Measurements from ENCODE around the gene CTDSP1. TPM values are rescaled to one million over a fixed set of nuclear protein-coding genes. Genes with fewer than 3 reads are reported as not detected.

CTDSP1 gene
- total RNA-seq, 4 donors from 2014 or later: 132 to 197 (median 173) TPM

GRCh38 chr2:218403810-218404209 lies 4.1 kb downstream of the CTDSP1 start:
- H3K27me3 ChIP-seq: no peaks in the 10 kb centered on the region
- TF ChIP-seq, protein P1, sequence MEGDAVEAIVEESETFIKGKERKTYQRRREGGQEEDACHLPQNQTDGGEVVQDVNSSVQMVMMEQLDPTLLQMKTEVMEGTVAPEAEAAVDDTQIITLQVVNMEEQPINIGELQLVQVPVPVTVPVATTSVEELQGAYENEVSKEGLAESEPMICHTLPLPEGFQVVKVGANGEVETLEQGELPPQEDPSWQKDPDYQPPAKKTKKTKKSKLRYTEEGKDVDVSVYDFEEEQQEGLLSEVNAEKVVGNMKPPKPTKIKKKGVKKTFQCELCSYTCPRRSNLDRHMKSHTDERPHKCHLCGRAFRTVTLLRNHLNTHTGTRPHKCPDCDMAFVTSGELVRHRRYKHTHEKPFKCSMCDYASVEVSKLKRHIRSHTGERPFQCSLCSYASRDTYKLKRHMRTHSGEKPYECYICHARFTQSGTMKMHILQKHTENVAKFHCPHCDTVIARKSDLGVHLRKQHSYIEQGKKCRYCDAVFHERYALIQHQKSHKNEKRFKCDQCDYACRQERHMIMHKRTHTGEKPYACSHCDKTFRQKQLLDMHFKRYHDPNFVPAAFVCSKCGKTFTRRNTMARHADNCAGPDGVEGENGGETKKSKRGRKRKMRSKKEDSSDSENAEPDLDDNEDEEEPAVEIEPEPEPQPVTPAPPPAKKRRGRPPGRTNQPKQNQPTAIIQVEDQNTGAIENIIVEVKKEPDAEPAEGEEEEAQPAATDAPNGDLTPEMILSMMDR (IDR thresholded peaks at IDR 0.05): no peak
- TF ChIP-seq EP300 (IDR thresholded peaks at IDR 0.05; ENCODE audit: low read depth): no peak
- TF ChIP-seq POLR2AphosphoS5 (IDR thresholded peaks at IDR 0.05): no peak
- TF ChIP-seq POLR2A (IDR thresholded peaks at IDR 0.05): no peak
- 73 to 77% methylated on average over 6 to 7 of the region's 7 CpGs for WGBS, 2 donors (ENCODE audit: low coverage in 1 of 2)
- DNase-seq: no peak
- H3K36me3 ChIP-seq: peaks cover 0 to 28% (median 7%) of the 10 kb centered on the region in 4 donors
- no peaks in the 10 kb centered on the region for H3K9me3 ChIP-seq
- no peak overlapping the region for H3K4me3 ChIP-seq
- peak overlapping the region in 1 of 4 donors; percentile 98 for H3K27ac ChIP-seq
- in situ Hi-C loops (cut with MboI; ENCODE audit: low pct_ligation_motif_present in 1 of 4, low pct_unique_long_range_greater_than_20kb in 1 of 4, low sequenced_read_pairs in 3 of 4): no loop called here
- H3K4me1 ChIP-seq: peaks cover 27 to 60% (median 47%) of the 10 kb centered on the region in 4 donors
- intact Hi-C loops (cut with DNase I; ENCODE audit: low total_unique reads): no loop called here

DNA sequence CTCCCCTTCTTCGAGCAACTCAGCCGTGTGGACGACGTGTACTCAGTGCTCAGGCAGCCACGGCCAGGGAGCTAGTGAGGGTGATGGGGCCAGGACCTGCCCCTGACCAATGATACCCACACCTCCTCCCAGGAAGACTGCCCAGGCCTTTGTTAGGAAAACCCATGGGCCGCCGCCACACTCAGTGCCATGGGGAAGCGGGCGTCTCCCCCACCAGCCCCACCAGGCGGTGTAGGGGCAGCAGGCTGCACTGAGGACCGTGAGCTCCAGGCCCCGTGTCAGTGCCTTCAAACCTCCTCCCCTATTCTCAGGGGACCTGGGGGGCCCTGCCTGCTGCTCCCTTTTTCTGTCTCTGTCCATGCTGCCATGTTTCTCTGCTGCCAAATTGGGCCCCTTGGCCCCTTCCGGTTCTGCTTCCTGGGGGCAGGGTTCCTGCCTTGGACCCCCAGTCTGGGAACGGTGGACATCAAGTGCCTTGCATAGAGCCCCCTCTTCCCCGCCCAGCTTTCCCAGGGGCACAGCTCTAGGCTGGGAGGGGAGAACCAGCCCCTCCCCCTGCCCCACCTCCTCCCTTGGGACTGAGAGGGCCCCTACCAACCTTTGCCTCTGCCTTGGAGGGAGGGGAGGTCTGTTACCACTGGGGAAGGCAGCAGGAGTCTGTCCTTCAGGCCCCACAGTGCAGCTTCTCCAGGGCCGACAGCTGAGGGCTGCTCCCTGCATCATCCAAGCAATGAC lies 4.8 kb downstream of the CTDSP1 start:
- no peaks in the 10 kb centered on the region for H3K9me3 ChIP-seq
- in situ Hi-C loops (cut with MboI; ENCODE audit: low pct_ligation_motif_present in 1 of 4, low pct_unique_long_range_greater_than_20kb in 1 of 4, low sequenced_read_pairs in 3 of 4): no loop called here
- H3K27ac ChIP-seq: peak overlapping the region; percentile 89 to 98 (median 92)
- peaks cover 0 to 28% (median 7%) of the 10 kb centered on the region in 4 donors for H3K36me3 ChIP-seq
- 73% methylated on average over 16 of the region's 16 CpGs; no CpG with 5 or more reads in 1 of the 2 donors for WGBS, 2 donors (ENCODE audit: low coverage in 1 of 2)
- peaks cover 27 to 60% (median 44%) of the 10 kb centered on the region in 4 donors for H3K4me1 ChIP-seq
- intact Hi-C loops (cut with DNase I; ENCODE audit: low total_unique reads): no loop called here
- no peak for DNase-seq
- H3K4me3 ChIP-seq: no peak overlapping the region
- no peak for TF ChIP-seq POLR2AphosphoS5 (IDR thresholded peaks at IDR 0.05)
- TF ChIP-seq EP300 (IDR thresholded peaks at IDR 0.05; ENCODE audit: low read depth): no peak
- TF ChIP-seq, protein P1 (IDR thresholded peaks at IDR 0.05): no peak
- no peak for TF ChIP-seq POLR2A (IDR thresholded peaks at IDR 0.05)
- no peaks in the 10 kb centered on the region for H3K27me3 ChIP-seq

GRCh38 chr2:218405086-218405745 lies 5.5 kb downstream of the CTDSP1 start:
- Histone ChIP-seq H3K4me1 (peaks cover 27 to 60% (median 44%) of the 10 kb centered on the region in 4 donors), H3K36me3 (peaks cover 0 to 28% (median 7%) of the 10 kb centered on the region in 4 donors), H3K27me3 (no peaks in the 10 kb centered on the region), H3K4me3 (peak overlapping the region in 1 of 4 donors; percentile 42), H3K27ac (peak overlapping the region; percentile 89 to 98 (median 92)), H3K9me3 (no peaks in the 10 kb centered on the region)
- DNase-seq: no peak
- TF ChIP-seq EP300 (IDR thresholded peaks at IDR 0.05; ENCODE audit: low read depth) (no peak), POLR2A (IDR thresholded peaks at IDR 0.05) (no peak), POLR2AphosphoS5 (IDR thresholded peaks at IDR 0.05) (no peak)
- TF ChIP-seq, protein P1 (IDR thresholded peaks at IDR 0.05): no peak
- in situ Hi-C loops (cut with MboI; ENCODE audit: low pct_ligation_motif_present in 1 of 4, low pct_unique_long_range_greater_than_20kb in 1 of 4, low sequenced_read_pairs in 3 of 4) (no loop called here), intact Hi-C loops (cut with DNase I; ENCODE audit: low total_unique reads) (no loop called here)
- 66% methylated on average over 8 of the region's 8 CpGs; no CpG with 5 or more reads in 1 of the 2 donors for WGBS, 2 donors (ENCODE audit: low coverage in 1 of 2)

- peak overlapping the region; percentile 89 to 98 (median 92) for H3K27ac ChIP-seq
- 4% methylated on average over 14 of the region's 15 CpGs; no CpG with 5 or more reads in 1 of the 2 donors for WGBS, 2 donors (ENCODE audit: low coverage in 1 of 2)
- H3K9me3 ChIP-seq: no peaks in the 10 kb centered on the region
- H3K36me3 ChIP-seq: peaks cover 0 to 28% (median 7%) of the 10 kb centered on the region in 4 donors
- intact Hi-C loops (cut with DNase I; ENCODE audit: low total_unique reads): loop anchor here (2.0 kb wide), 1 partner anchor 61 kb away; no protein-coding TSS in a partner anchor
- in situ Hi-C loops (cut with MboI; ENCODE audit: low pct_ligation_motif_present in 1 of 4, low pct_unique_long_range_greater_than_20kb in 1 of 4, low sequenced_read_pairs in 3 of 4): no loop called here
- H3K27me3 ChIP-seq: no peaks in the 10 kb centered on the region
- TF ChIP-seq EP300 (IDR thresholded peaks at IDR 0.05; ENCODE audit: low read depth) (no peak), POLR2AphosphoS5 (IDR thresholded peaks at IDR 0.05) (peak in 2 of 3 donors; percentile 22 to 40)
- H3K4me1 ChIP-seq: peaks cover 27 to 60% (median 42%) of the 10 kb centered on the region in 4 donors
- peak overlapping the region; percentile 5 to 42 (median 26) for H3K4me3 ChIP-seq
- DNase-seq: no peak
These were observed 6.1 kb downstream of the CTDSP1 start for GRCh38 chr2:218405746-218406208.

Measured in transverse colon (tissue), 4 donors.